Fibroblast of lung (primary cell): ENCODE data around the gene USP32. TPM values are rescaled to one million over a fixed set of nuclear protein-coding genes. Genes with fewer than 3 reads are reported as not detected.
"Not testable (repeated sequence)": the region's sequence is repeated elsewhere in the genome, so short reads cannot be mapped to it uniquely, and the experiment has no call there.

Source experiments
- DNase-seq, 2 donors: peaks; one replicate each; pipeline versions ENCODE4 v3.0.0 to v3.0.0-alpha.2; 2010; ENCODE audit warnings: low read depth in 2 of 2
- H2AFZ ChIP-seq: 2 replicates; pipeline ENCODE4 v1.5.1; 2012; ENCODE audit warnings: low read length, control low read depth, inconsistent platforms
- H3K27ac ChIP-seq: 2 replicates; pipeline ENCODE4 v1.5.1; 2011; ENCODE audit warnings: low read length, control low read depth; ENCODE audit not compliant: insufficient read depth
- H3K27me3 ChIP-seq: 2 replicates; pipeline ENCODE4 v1.5.1; 2011; ENCODE audit warnings: mild to moderate bottlenecking, low read length; ENCODE audit not compliant: control insufficient read depth, insufficient read depth
- H3K36me3 ChIP-seq: 2 replicates; pipeline ENCODE4 v1.5.1; 2011; ENCODE audit warnings: low read length; ENCODE audit not compliant: control insufficient read depth, insufficient read depth
- H3K4me1 ChIP-seq: 2 replicates; pipeline ENCODE4 v1.5.1; 2011; ENCODE audit warnings: low read length; ENCODE audit not compliant: control insufficient read depth, insufficient read depth; ENCODE audit errors: extremely low read depth
- H3K4me2 ChIP-seq: 2 replicates; pipeline ENCODE4 v1.5.1; 2011; ENCODE audit warnings: low read length, control low read depth; ENCODE audit not compliant: insufficient read depth; ENCODE audit errors: extremely low read depth
- H3K4me3 ChIP-seq, 4 experiments: fragments of 200-600 bp in 1 of 4; sonication (generic) in 1 of 4; replicated peaks in 1 of 4; 2 replicates each; pipeline ENCODE4 v1.5.1; 2011 to 2016; ENCODE audit warnings: low read length in 4 of 4, low read depth in 3 of 4, mild to moderate bottlenecking in 3 of 4, control low read depth in 2 of 4, inconsistent platforms in 1 of 4, mixed read lengths in 1 of 4; ENCODE audit not compliant: insufficient read depth in 1 of 4; ENCODE audit errors: control extremely low read depth in 1 of 4
- H3K79me2 ChIP-seq: 2 replicates; pipeline ENCODE4 v1.5.1; 2012; ENCODE audit warnings: mild to moderate bottlenecking, low read length, inconsistent platforms; ENCODE audit not compliant: control insufficient read depth, insufficient read depth
- H3K9ac ChIP-seq: 2 replicates; pipeline ENCODE4 v1.5.1; 2011; ENCODE audit warnings: mild to moderate bottlenecking, low read length, control low read depth; ENCODE audit not compliant: insufficient read depth
- H3K9me3 ChIP-seq: 2 replicates; pipeline ENCODE4 v1.5.1; 2012; ENCODE audit warnings: low read depth, low read length; ENCODE audit not compliant: control insufficient read depth, insufficient read depth
- H4K20me1 ChIP-seq: 2 replicates; pipeline ENCODE4 v1.5.1; 2011; ENCODE audit warnings: low read length; ENCODE audit not compliant: control insufficient read depth, insufficient read depth; ENCODE audit errors: extremely low read depth
- EZH2 ChIP-seq: IDR thresholded peaks from 2 replicates; pipeline ENCODE4 v1.5.1; 2012; ENCODE audit warnings: low read length, control low read depth, mild to moderate bottlenecking; ENCODE audit errors: missing control alignments
- polyA plus RNA-seq, 2 donors: library from polyadenylated mRNA; depleted of rRNA in 1 of 2; stranded (reverse) in 1 of 2; unstranded in 1 of 2; fragments of >200 nt; gene quantifications; 2 replicates each; pipeline ENCODE4 v1.2.1, GENCODE V29; 2011 to 2012; ENCODE audit warnings: missing spikeins in 1 of 2
- total RNA-seq: library from RNA; depleted of rRNA; stranded (reverse); fragments of >200 nt; gene quantifications from 2 replicates; pipeline ENCODE4 v1.2.1, GENCODE V29; 2014
- TF ChIP-seq, protein P1 (sequence below), 2 donors: IDR thresholded peaks in 1 of 2; conservative IDR thresholded peaks in 1 of 2; 1 replicate in 1 of 2; 2 replicates in 1 of 2; pipeline ENCODE4 v1.5.1; 2011 to 2012; ENCODE audit warnings: low read length in 2 of 2, control low read depth in 1 of 2, inconsistent platforms in 1 of 2, low read depth in 1 of 2, mild to moderate bottlenecking in 1 of 2

The USP32 gene
- total and polyA plus RNA-seq, 2 donors (not counting 1 experiment from before 2014, with no cell fraction given) = 40.1 to 82.7 TPM

GRCh38 chr17:60348616-60349015 lies 43.3 kb downstream of the USP32 start:
- Histone ChIP-seq H2AFZ (no peak overlapping the region), H3K79me2 (peaks cover 52% of the 10 kb centered on the region), H3K27me3 (no peaks in the 10 kb centered on the region), H3K9ac (no peak overlapping the region), H3K9me3 (no peaks in the 10 kb centered on the region), H3K36me3 (no peaks in the 10 kb centered on the region), H3K4me3 (no peak overlapping the region), H3K27ac (no peak overlapping the region), H4K20me1 (no peaks in the 10 kb centered on the region), H3K4me1 (no peaks in the 10 kb centered on the region), H3K4me2 (no peak overlapping the region)
- DNase-seq = no peak
- no peak for TF ChIP-seq EZH2
- TF ChIP-seq, protein P1, sequence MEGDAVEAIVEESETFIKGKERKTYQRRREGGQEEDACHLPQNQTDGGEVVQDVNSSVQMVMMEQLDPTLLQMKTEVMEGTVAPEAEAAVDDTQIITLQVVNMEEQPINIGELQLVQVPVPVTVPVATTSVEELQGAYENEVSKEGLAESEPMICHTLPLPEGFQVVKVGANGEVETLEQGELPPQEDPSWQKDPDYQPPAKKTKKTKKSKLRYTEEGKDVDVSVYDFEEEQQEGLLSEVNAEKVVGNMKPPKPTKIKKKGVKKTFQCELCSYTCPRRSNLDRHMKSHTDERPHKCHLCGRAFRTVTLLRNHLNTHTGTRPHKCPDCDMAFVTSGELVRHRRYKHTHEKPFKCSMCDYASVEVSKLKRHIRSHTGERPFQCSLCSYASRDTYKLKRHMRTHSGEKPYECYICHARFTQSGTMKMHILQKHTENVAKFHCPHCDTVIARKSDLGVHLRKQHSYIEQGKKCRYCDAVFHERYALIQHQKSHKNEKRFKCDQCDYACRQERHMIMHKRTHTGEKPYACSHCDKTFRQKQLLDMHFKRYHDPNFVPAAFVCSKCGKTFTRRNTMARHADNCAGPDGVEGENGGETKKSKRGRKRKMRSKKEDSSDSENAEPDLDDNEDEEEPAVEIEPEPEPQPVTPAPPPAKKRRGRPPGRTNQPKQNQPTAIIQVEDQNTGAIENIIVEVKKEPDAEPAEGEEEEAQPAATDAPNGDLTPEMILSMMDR (conservative IDR thresholded peaks at IDR 0.05 in 1 of 2, IDR thresholded peaks at IDR 0.05 in 1 of 2; ENCODE audit: low read depth in 1 of 2, low read length in 2 of 2) = no peak

DNA sequence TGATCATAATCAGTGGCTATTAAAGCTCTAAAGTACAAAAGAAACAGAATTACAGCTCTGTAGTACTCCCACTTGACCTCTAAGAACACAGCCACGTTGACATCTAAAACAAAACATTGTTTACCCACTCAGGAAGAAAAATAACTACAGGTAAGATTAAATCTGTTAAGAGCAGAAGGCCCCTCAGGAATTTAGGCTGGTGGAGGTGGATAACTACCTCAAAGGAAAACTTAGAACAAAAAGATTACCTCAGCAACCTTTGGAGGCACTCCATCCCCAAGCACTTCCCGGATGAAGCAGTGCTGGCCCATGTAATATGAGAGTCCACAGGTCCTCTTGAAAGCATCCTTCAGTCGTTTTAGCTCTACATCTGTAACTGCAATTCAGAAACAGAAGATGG lies 46.7 kb downstream of the USP32 start:
- no peak overlapping the region for H3K4me2 ChIP-seq
- no peaks in the 10 kb centered on the region for H3K27me3 ChIP-seq
- no peaks in the 10 kb centered on the region for H3K36me3 ChIP-seq
- H3K4me1 ChIP-seq = no peaks in the 10 kb centered on the region
- no peaks in the 10 kb centered on the region for H4K20me1 ChIP-seq
- no peak overlapping the region for H2AFZ ChIP-seq
- H3K9ac ChIP-seq = no peak overlapping the region
- peaks cover 23% of the 10 kb centered on the region for H3K79me2 ChIP-seq
- no peak for DNase-seq
- H3K4me3 ChIP-seq = no peak overlapping the region
- H3K27ac ChIP-seq = no peak overlapping the region
- TF ChIP-seq, protein P1 (conservative IDR thresholded peaks at IDR 0.05 in 1 of 2, IDR thresholded peaks at IDR 0.05 in 1 of 2; ENCODE audit: low read depth in 1 of 2, low read length in 2 of 2) = no peak
- TF ChIP-seq EZH2 = no peak
- no peaks in the 10 kb centered on the region for H3K9me3 ChIP-seq

- H3K4me1 ChIP-seq, H3K4me2 ChIP-seq, H3K36me3 ChIP-seq, H3K9me3 ChIP-seq, H3K4me3 ChIP-seq, H4K20me1 ChIP-seq, DNase-seq, H3K79me2 ChIP-seq, H3K27ac ChIP-seq, H2AFZ ChIP-seq, H3K9ac ChIP-seq, H3K27me3 ChIP-seq: not testable (repeated sequence)
Measured at GRCh38 chr17:60342492-60342891, 49.4 kb downstream of the USP32 start.
